Vagina (tissue), 2 donors: Measurements from ENCODE around the gene TOPAZ1.

Experiments used
- CTCF ChIP-seq, 3 experiments: fragments of 450-650 bp in 2 of 3; fragments of 200-600 bp in 1 of 3; sonication (generic) in 1 of 3; IDR thresholded peaks; one replicate each; pipeline ENCODE4 v1.5.1; 2017 to 2019; ENCODE audit warnings: antibody characterized with exemption in 3 of 3, mild to moderate bottlenecking in 2 of 3, moderate library complexity in 2 of 3
- POLR2A ChIP-seq, 2 donors: fragments of 450-650 bp; IDR thresholded peaks; one replicate each; pipeline ENCODE4 v1.6.1; 2017; ENCODE audit warnings: antibody characterized with exemption in 2 of 2, mild to moderate bottlenecking in 2 of 2, moderate library complexity in 2 of 2
- POLR2AphosphoS5 ChIP-seq, 2 donors: sonication (generic); formaldehyde crosslinking; IDR thresholded peaks; one replicate each; pipeline ENCODE4 v1.9.0; 2017; ENCODE audit warnings: antibody characterized with exemption in 2 of 2, mild to moderate bottlenecking in 2 of 2, low read depth in 1 of 2; ENCODE audit not compliant: insufficient read depth in 1 of 2

- TF ChIP-seq POLR2A (IDR thresholded peaks at IDR 0.05): no peak
- TF ChIP-seq CTCF (IDR thresholded peaks at IDR 0.05): no peak
- TF ChIP-seq POLR2AphosphoS5 (IDR thresholded peaks at IDR 0.05; ENCODE audit: insufficient read depth in 1 of 2, low read depth in 1 of 2): no peak
These were observed 88.8 kb downstream of the TOPAZ1 start for GRCh38 chr3:44330444-44330843.
